ENCODE results near the gene LECT2. TPM values are rescaled to one million over a fixed set of nuclear protein-coding genes. Genes with fewer than 3 reads are reported as not detected.

LECT2 gene
- total RNA-seq, 2 experiments from 2014 or later, result not detected

- CTCF ChIA-PET, result no interaction called here
- Mint-ChIP-seq H3K4me1 (no peaks in the 10 kb centered on the region), H3K27me3 (peaks cover 16% of the 10 kb centered on the region), H3K36me3 (ENCODE audit: low read depth) (no peaks in the 10 kb centered on the region), H3K27ac (no peak overlapping the region), H3K9me3 (ENCODE audit: low read depth) (no peaks in the 10 kb centered on the region), H3K4me3 (no peak overlapping the region)
- DNase-seq (no peak), ATAC-seq (no peak)
- POLR2A ChIA-PET, result no interaction called here
- intact Hi-C loops (cut with DNase I, micrococcal nuclease), result no loop called here
Measured at GRCh38 chr5:135953850-135954249, 933 bp downstream of the LECT2 start.

GRCh38 chr5:135952683-135953082, 2.1 kb downstream of the LECT2 start:
- H3K4me1 Mint-ChIP-seq, result no peaks in the 10 kb centered on the region
- H3K27me3 Mint-ChIP-seq, result peaks cover 16% of the 10 kb centered on the region
- H3K9me3 Mint-ChIP-seq (ENCODE audit: low read depth), result no peaks in the 10 kb centered on the region
- no peak for ATAC-seq
- DNase-seq, result no peak
- H3K4me3 Mint-ChIP-seq, result no peak overlapping the region
- intact Hi-C loops (cut with DNase I, micrococcal nuclease), result no loop called here
- POLR2A ChIA-PET, result no interaction called here
- CTCF ChIA-PET, result no interaction called here
- H3K36me3 Mint-ChIP-seq (ENCODE audit: low read depth), result no peaks in the 10 kb centered on the region
- H3K27ac Mint-ChIP-seq, result no peak overlapping the region

GRCh38 chr5:135951807-135952206, 3.0 kb downstream of the LECT2 start:
- no peaks in the 10 kb centered on the region for H3K9me3 Mint-ChIP-seq (ENCODE audit: low read depth)

GRCh38 chr5:135951257-135951656, 3.5 kb downstream of the LECT2 start:
- no peaks in the 10 kb centered on the region for H3K36me3 Mint-ChIP-seq (ENCODE audit: low read depth)
- H3K4me1 Mint-ChIP-seq, result no peaks in the 10 kb centered on the region
- ATAC-seq (no peak), DNase-seq (no peak)
- no peaks in the 10 kb centered on the region for H3K9me3 Mint-ChIP-seq (ENCODE audit: low read depth)
- H3K27me3 Mint-ChIP-seq, result peaks cover 12% of the 10 kb centered on the region
- CTCF ChIA-PET, result interaction anchor here (0.7 to 1.5 kb wide), 3 partner anchors 9 to 89 kb away, joined by 3 read pairs; no protein-coding TSS in a partner anchor
- no peak overlapping the region for H3K4me3 Mint-ChIP-seq
- intact Hi-C loops (cut with DNase I, micrococcal nuclease), result no loop called here
- H3K27ac Mint-ChIP-seq, result no peak overlapping the region
- POLR2A ChIA-PET, result interaction anchor here (0.6 kb wide), 1 partner anchor 40 kb away, joined by 4 read pairs; no protein-coding TSS in a partner anchor

More at GRCh38 chr5:135951807-135952206, 3.0 kb downstream of the LECT2 start:
- CTCF ChIA-PET, result interaction anchor here (0.9 kb wide), 1 partner anchor 10 kb away, joined by 3 read pairs; no protein-coding TSS in a partner anchor
- no peak overlapping the region for H3K4me3 Mint-ChIP-seq
- no peak overlapping the region for H3K27ac Mint-ChIP-seq
- H3K4me1 Mint-ChIP-seq, result no peaks in the 10 kb centered on the region
- intact Hi-C loops (cut with DNase I, micrococcal nuclease), result no loop called here
- POLR2A ChIA-PET, result no interaction called here
- H3K27me3 Mint-ChIP-seq, result peaks cover 13% of the 10 kb centered on the region
- ATAC-seq (no peak), DNase-seq (no peak)
- H3K36me3 Mint-ChIP-seq (ENCODE audit: low read depth), result no peaks in the 10 kb centered on the region

GRCh38 chr5:135950611-135951010, 4.2 kb downstream of the LECT2 start:
- Mint-ChIP-seq H3K27me3 (peaks cover 12% of the 10 kb centered on the region), H3K9me3 (ENCODE audit: low read depth) (no peaks in the 10 kb centered on the region)

GRCh38 chr5:135944967-135945560, 9.7 kb downstream of the LECT2 start:
- ChIA-PET POLR2A (no interaction called here), CTCF (interaction anchor here (0.5 to 1.6 kb wide), 10 partner anchors 8 to 287 kb away, joined by 3 to 6 read pairs (median 3); no protein-coding TSS in a partner anchor)
- no peaks in the 10 kb centered on the region for H3K4me1 Mint-ChIP-seq
- H3K36me3 Mint-ChIP-seq (ENCODE audit: low read depth), result no peaks in the 10 kb centered on the region
- peak; percentile 45 for DNase-seq
- H3K9me3 Mint-ChIP-seq (ENCODE audit: low read depth), result no peaks in the 10 kb centered on the region
- intact Hi-C loops (cut with DNase I, micrococcal nuclease), result loop anchor here (1.0 to 5.0 kb wide), 7 partner anchors 58 to 267 kb away; no protein-coding TSS in a partner anchor
- H3K27me3 Mint-ChIP-seq, result peaks cover 18% of the 10 kb centered on the region
- ATAC-seq, result no peak
- H3K4me3 Mint-ChIP-seq, result no peak overlapping the region
- H3K27ac Mint-ChIP-seq, result no peak overlapping the region

More at GRCh38 chr5:135950611-135951010, 4.2 kb downstream of the LECT2 start:
- no peak overlapping the region for H3K27ac Mint-ChIP-seq
- H3K4me3 Mint-ChIP-seq, result no peak overlapping the region
- no peaks in the 10 kb centered on the region for H3K36me3 Mint-ChIP-seq (ENCODE audit: low read depth)
- H3K4me1 Mint-ChIP-seq, result no peaks in the 10 kb centered on the region
- intact Hi-C loops (cut with DNase I, micrococcal nuclease), result no loop called here
- no peak for ATAC-seq
- DNase-seq, result no peak
- CTCF ChIA-PET, result interaction anchor here (0.7 to 1.5 kb wide), 2 partner anchors 11 to 89 kb away, joined by 3 read pairs; no protein-coding TSS in a partner anchor
- POLR2A ChIA-PET, result interaction anchor here (0.6 kb wide), 1 partner anchor 39 kb away, joined by 4 read pairs; no protein-coding TSS in a partner anchor

DNA sequence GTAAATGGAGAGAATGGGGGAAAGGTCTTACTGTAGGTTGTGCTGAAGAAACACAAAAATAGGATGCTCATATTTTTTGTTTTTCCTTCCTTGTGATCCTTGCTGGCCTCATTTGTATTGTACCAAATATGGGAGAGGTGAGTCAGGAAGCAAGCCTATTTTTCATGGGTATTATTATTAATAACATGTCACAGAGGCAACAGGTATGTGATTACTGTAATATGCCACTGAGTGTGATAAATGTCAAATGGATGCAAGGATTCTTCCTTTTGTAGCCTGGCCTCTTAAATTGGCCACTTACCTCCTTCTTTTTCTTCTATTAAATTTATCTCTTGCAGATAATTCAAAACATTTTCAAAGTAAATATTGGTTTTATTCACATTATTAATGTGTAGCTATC, 10.2 kb downstream of the LECT2 start:
- Mint-ChIP-seq H3K27me3 (peaks cover 18% of the 10 kb centered on the region), H3K9me3 (ENCODE audit: low read depth) (no peaks in the 10 kb centered on the region), H3K4me3 (no peak overlapping the region), H3K36me3 (ENCODE audit: low read depth) (no peaks in the 10 kb centered on the region), H3K27ac (no peak overlapping the region), H3K4me1 (no peaks in the 10 kb centered on the region)
- CTCF ChIA-PET, result interaction anchor here (0.5 to 1.6 kb wide), 6 partner anchors 8 to 288 kb away, joined by 3 to 4 read pairs (median 3); no protein-coding TSS in a partner anchor
- intact Hi-C loops (cut with DNase I, micrococcal nuclease), result loop anchor here in 1 of 2 experiments (2.0 kb wide), 1 partner anchor 58 kb away; no protein-coding TSS in a partner anchor
- DNase-seq (no peak), ATAC-seq (no peak)
- POLR2A ChIA-PET, result no interaction called here

GRCh38 chr5:135942202-135942771, 12.5 kb downstream of the LECT2 start:
- Mint-ChIP-seq H3K27ac (no peak overlapping the region), H3K9me3 (ENCODE audit: low read depth) (no peaks in the 10 kb centered on the region), H3K36me3 (ENCODE audit: low read depth) (no peaks in the 10 kb centered on the region), H3K4me1 (no peaks in the 10 kb centered on the region), H3K27me3 (peaks cover 21% of the 10 kb centered on the region), H3K4me3 (no peak overlapping the region)
- ATAC-seq, result no peak
- intact Hi-C loops (cut with DNase I, micrococcal nuclease), result no loop called here
- POLR2A ChIA-PET, result no interaction called here
- no peak for DNase-seq
- CTCF ChIA-PET, result interaction anchor here (1.3 to 1.4 kb wide), 2 partner anchors 9 to 196 kb away, joined by 3 read pairs; no protein-coding TSS in a partner anchor

DNA sequence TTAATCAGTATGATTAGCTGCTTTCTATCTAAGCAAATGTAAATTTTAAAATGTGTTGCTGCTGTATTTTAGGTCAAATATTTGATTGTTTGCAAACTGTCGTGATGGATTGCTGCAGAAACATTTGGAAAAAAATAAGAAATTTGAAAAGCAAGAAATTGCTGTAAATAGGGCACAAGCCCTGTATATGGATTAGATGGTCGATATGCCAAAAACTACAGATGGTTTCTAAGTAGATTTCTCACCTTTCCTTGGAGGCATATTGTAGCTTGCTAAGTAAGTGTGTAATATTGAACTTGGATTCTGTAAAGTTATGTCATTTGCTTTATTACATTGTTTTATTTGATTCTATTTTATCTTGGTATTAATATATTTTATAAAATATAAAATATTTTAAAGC, 13.1 kb downstream of the LECT2 start:
- H3K9me3 Mint-ChIP-seq (ENCODE audit: low read depth), result no peaks in the 10 kb centered on the region
- ChIA-PET CTCF (interaction anchor here (0.8 to 1.3 kb wide), 2 partner anchors 10 to 271 kb away, joined by 3 read pairs; no protein-coding TSS in a partner anchor), POLR2A (no interaction called here)
- no peak overlapping the region for H3K27ac Mint-ChIP-seq
- H3K4me1 Mint-ChIP-seq, result no peaks in the 10 kb centered on the region
- intact Hi-C loops (cut with DNase I, micrococcal nuclease), result no loop called here
- DNase-seq (no peak), ATAC-seq (no peak)
- H3K4me3 Mint-ChIP-seq, result no peak overlapping the region
- peaks cover 21% of the 10 kb centered on the region for H3K27me3 Mint-ChIP-seq
- H3K36me3 Mint-ChIP-seq (ENCODE audit: low read depth), result no peaks in the 10 kb centered on the region

DNA sequence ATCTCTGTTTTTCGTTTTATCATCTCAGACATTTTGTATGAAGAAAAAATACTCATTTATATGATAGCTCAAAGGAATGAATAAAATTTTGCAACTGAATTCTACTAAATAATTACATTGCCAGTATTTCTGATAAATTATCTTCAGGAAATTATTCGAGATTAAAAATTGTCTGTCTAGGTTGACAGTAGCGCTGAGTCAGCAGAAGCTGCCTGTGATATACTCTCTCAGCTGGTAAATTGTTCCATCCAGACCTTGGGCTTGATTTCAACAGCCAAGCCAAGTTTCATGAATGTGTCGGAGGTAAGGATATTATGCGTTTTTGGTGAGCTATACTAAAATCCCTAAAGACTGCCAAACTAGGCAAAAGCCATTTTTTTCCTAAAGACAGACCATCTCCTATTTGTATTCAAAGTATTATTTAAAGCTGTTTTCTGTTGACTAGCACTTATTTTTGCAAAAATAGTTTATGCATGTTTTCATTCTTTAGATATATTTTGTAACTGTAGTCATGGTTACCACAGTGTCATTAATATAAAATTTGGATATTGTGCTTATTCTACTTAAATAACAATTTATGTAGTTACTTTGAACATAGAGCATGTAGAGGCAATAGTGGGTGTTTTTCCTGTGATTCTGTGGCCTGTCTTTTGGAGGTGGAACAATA, 17.4 kb downstream of the LECT2 start:
- intact Hi-C loops (cut with DNase I, micrococcal nuclease), result no loop called here
- Mint-ChIP-seq H3K27me3 (peaks cover 16% of the 10 kb centered on the region), H3K4me1 (no peaks in the 10 kb centered on the region), H3K9me3 (ENCODE audit: low read depth) (no peaks in the 10 kb centered on the region), H3K36me3 (ENCODE audit: low read depth) (no peaks in the 10 kb centered on the region), H3K27ac (no peak overlapping the region), H3K4me3 (no peak overlapping the region)
- POLR2A ChIA-PET, result interaction anchor here (0.7 kb wide), 1 partner anchor 62 kb away, joined by 3 read pairs; no protein-coding TSS in a partner anchor
- no peak for DNase-seq
- no peak for ATAC-seq
- CTCF ChIA-PET, result interaction anchor here (0.6 to 1.0 kb wide), 3 partner anchors 7 to 112 kb away, joined by 3 to 4 read pairs (median 3); no protein-coding TSS in a partner anchor

- no peaks in the 10 kb centered on the region for H3K36me3 Mint-ChIP-seq (ENCODE audit: low read depth)
- no peaks in the 10 kb centered on the region for H3K9me3 Mint-ChIP-seq (ENCODE audit: low read depth)
- peaks cover 26% of the 10 kb centered on the region for H3K27me3 Mint-ChIP-seq
- intact Hi-C loops (cut with DNase I, micrococcal nuclease), result no loop called here
- H3K27ac Mint-ChIP-seq, result no peak overlapping the region
- ChIA-PET CTCF (no interaction called here), POLR2A (no interaction called here)
- H3K4me3 Mint-ChIP-seq, result no peak overlapping the region
- H3K4me1 Mint-ChIP-seq, result no peaks in the 10 kb centered on the region
- ATAC-seq (no peak), DNase-seq (no peak)
Measured at GRCh38 chr5:135934939-135935338, 19.8 kb downstream of the LECT2 start.
